Type B pancreatic cell (in vitro differentiated cells): Measurements from ENCODE around the gene NIPAL1. TPM values are rescaled to one million over a fixed set of nuclear protein-coding genes. Genes with fewer than 3 reads are reported as not detected.

Experiments
- DNase-seq: peaks from one replicate; pipeline ENCODE4 v3.0.0; 2021; ENCODE audit warnings: mixed read lengths; ENCODE audit not compliant: unreplicated experiment; ENCODE audit errors: extremely low spot score
- H3K27ac Mint-ChIP-seq: 2 replicates; pipeline ENCODE4 v1.8.0; 2021; ENCODE audit warnings: mild to moderate bottlenecking, mixed read lengths
- H3K27me3 Mint-ChIP-seq: 2 replicates; pipeline ENCODE4 v1.8.0; 2021; ENCODE audit warnings: mixed read lengths
- H3K36me3 Mint-ChIP-seq: 2 replicates; pipeline ENCODE4 v1.8.0; 2021; ENCODE audit warnings: mixed read lengths
- H3K4me1 Mint-ChIP-seq: one replicate; pipeline ENCODE4 v1.8.0; 2021; ENCODE audit warnings: mixed read lengths; ENCODE audit not compliant: unreplicated experiment
- H3K4me3 Mint-ChIP-seq: 2 replicates; pipeline ENCODE4 v1.8.0; 2021; ENCODE audit warnings: mild to moderate bottlenecking, mixed read lengths
- H3K9me3 Mint-ChIP-seq: 2 replicates; pipeline ENCODE4 v1.8.0; 2021; ENCODE audit warnings: mixed read lengths
- CTCF ChIP-seq: fragments of 200-600 bp; sonication (generic); conservative IDR thresholded peaks from 2 replicates; pipeline ENCODE4 v1.5.0; 2021; ENCODE audit warnings: antibody characterized with exemption, mild to moderate bottlenecking
- total RNA-seq: library from RNA; stranded (reverse); gene quantifications from 2 replicates; pipeline ENCODE4 v1.2.1, GENCODE V29; 2021; ENCODE audit warnings: low replicate concordance

NIPAL1 gene
- total RNA-seq, 1 donor from 2014 or later = 13.9 TPM

GRCh38 chr4:48017108-48017571, 568 bp downstream of the NIPAL1 start:
- Mint-ChIP-seq H3K9me3 (peaks cover 5% of the 10 kb centered on the region), H3K27me3 (peaks cover 12% of the 10 kb centered on the region), H3K27ac (peak overlapping the region; percentile 96), H3K4me1 (peaks cover 8% of the 10 kb centered on the region), H3K4me3 (peak overlapping the region; percentile 88), H3K36me3 (peaks cover 4% of the 10 kb centered on the region)
- no peak for TF ChIP-seq CTCF
- peak; percentile 81 for DNase-seq

- peak overlapping the region; percentile 96 for H3K27ac Mint-ChIP-seq
- H3K9me3 Mint-ChIP-seq = peaks cover 5% of the 10 kb centered on the region
These were observed 1.5 kb downstream of the NIPAL1 start for GRCh38 chr4:48018112-48018511.

GRCh38 chr4:48021100-48021499, 4.5 kb downstream of the NIPAL1 start:
- Mint-ChIP-seq H3K4me3 (no peak overlapping the region), H3K9me3 (no peaks in the 10 kb centered on the region), H3K4me1 (peaks cover 12% of the 10 kb centered on the region), H3K36me3 (peaks cover 3% of the 10 kb centered on the region), H3K27ac (no peak overlapping the region), H3K27me3 (peaks cover 12% of the 10 kb centered on the region)
- no peak for TF ChIP-seq CTCF
- no peak for DNase-seq

More at GRCh38 chr4:48018112-48018511, 1.5 kb downstream of the NIPAL1 start:
- no peak for DNase-seq
- peaks cover 11% of the 10 kb centered on the region for H3K4me1 Mint-ChIP-seq
- H3K36me3 Mint-ChIP-seq = peaks cover 4% of the 10 kb centered on the region
- TF ChIP-seq CTCF = no peak
- peak overlapping the region; percentile 88 for H3K4me3 Mint-ChIP-seq
- H3K27me3 Mint-ChIP-seq = peaks cover 12% of the 10 kb centered on the region

- Mint-ChIP-seq H3K36me3 (peaks cover 6% of the 10 kb centered on the region), H3K4me1 (peaks cover 10% of the 10 kb centered on the region), H3K27ac (peak overlapping the region; percentile 6), H3K9me3 (no peaks in the 10 kb centered on the region), H3K4me3 (no peak overlapping the region), H3K27me3 (peaks cover 12% of the 10 kb centered on the region)
- no peak for TF ChIP-seq CTCF
- no peak for DNase-seq
These were observed 5.7 kb downstream of the NIPAL1 start for GRCh38 chr4:48022192-48022799.

- DNase-seq = no peak
- no peaks in the 10 kb centered on the region for H3K9me3 Mint-ChIP-seq
- TF ChIP-seq CTCF = no peak
These were observed 8.0 kb downstream of the NIPAL1 start for GRCh38 chr4:48024522-48024921.

More at GRCh38 chr4:48024522-48024921, 8.0 kb downstream of the NIPAL1 start:
- Mint-ChIP-seq H3K36me3 (peaks cover 19% of the 10 kb centered on the region), H3K4me1 (peaks cover 10% of the 10 kb centered on the region), H3K4me3 (no peak overlapping the region), H3K27me3 (no peaks in the 10 kb centered on the region), H3K27ac (no peak overlapping the region)
